ENCODE results near the gene HDAC3. TPM values are rescaled to one million over a fixed set of nuclear protein-coding genes. Genes with fewer than 3 reads are reported as not detected.

Gene HDAC3
- total RNA-seq, 1 donor from 2014 or later, result 56.0 TPM

DNA sequence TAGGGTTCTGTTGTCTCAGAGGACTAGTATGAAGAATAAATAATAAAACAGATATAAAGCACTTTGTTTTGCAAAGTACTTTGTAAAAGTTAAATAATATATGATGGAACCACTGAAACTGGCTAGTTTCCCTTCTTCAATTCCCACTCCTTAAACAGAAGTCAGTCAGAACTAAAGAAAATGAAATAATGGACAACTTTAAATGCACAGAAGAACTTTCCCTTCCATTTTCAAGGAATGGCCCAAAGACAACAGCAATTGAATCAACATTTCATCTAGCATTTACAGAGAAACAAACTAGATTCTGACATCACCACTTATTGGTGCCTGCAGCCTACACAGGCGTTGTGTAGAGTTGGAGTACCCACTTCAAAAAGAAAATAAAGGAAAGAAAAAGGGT, 34.0 kb downstream of the HDAC3 start:
- no peak for DNase-seq (ENCODE audit: low spot score)

DNA sequence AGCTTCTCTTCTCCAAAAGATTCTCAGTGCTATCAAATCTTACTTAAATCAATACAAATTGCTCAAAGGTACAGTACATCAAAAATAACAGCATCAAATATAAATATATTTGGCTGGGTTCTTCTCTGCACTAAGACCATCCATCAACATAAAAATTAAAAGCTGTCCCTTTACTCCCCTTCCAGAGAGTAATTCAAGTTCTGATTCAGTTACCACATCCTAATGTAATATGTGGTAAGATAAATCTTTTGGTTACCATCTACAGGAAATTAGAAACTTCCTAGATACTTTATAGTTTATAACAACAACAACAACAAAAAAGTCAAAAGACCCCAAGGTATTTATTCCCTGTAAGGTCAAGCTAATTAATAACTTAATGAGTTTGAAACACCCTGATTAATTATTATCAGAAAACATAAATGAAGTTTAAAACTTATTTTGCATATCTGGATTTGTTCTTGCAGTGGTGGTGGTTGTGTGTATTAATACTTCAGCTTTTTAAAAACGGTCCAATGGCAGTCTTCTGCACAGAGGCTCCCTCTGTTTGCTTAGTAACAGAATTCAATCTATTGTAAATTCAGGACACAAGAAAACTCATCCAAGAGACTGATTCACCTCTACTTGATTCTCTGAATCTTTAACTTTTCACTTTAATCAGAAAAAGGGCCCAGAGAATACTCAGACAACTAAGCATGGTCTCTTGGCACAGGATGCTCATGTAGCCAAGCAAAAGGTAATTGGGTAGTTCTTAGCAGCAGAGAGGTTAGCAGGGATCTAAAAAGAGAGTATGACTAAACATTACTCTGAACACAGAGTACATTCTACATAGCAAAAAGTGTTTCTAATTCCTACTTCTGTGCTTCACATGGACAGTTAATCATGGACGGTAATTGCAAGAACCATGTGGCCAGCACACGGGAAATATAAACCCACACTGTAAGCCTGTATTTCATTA, 38.0 kb downstream of the HDAC3 start:
- no peak for DNase-seq (ENCODE audit: low spot score)

DNA sequence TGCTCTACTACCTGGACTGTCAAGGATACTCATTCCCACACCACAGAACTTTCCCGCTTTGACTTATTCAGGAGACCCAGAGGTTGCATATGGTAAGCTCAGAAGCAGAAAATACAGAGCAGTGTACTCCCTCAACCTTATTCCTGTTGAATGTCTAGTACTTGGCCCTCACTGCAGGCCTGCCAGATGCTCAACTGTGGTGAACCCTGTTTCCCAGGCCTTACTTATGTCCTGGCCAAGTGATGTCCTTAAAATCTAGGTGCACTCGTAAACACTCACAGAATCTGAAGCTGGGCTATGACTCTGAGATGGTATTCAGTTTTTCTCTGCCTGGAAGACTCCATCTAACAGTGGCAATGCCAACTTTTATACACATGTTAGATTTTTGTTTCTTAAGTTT, 38.8 kb downstream of the HDAC3 start:
- DNase-seq (ENCODE audit: low spot score), result no peak

DNA sequence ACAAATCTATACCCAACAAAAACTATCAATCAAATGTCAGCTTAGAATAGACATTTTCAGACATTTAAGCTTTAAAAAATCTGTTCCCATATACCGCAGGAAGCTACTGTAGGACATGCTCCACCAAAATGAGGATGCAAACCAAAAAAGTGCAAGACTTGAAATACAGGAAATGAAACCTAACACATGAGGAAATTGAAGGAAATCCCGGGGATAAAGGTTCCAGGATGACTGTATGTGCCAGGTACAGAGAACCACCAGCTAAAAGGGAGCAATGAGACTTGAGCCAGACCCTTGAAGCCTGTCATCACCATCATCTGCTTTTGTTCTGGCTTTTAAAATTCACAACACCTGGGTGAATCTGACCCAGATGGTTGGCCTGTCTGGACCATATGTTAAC, 39.3 kb downstream of the HDAC3 start:
- no peak for DNase-seq (ENCODE audit: low spot score)

DNA sequence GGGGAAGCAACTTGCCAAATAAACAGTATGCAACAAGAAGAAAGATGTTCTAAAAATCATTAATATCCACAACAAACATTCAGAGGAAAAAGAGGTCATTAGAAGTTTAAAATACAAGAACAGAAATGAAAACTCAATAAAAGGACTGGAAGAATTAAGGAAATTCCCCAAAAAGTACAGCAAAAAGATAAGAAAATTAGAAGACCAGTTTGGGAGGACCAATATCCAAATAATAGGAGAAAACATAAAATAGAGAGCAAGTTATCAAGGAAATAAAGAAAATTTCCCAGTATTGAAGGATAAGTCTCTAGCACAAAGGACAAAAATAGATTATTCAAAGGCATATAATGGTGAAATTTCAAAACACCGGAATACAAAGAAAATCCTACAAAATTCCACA, 39.8 kb downstream of the HDAC3 start:
- no peak for DNase-seq (ENCODE audit: low spot score)

DNA sequence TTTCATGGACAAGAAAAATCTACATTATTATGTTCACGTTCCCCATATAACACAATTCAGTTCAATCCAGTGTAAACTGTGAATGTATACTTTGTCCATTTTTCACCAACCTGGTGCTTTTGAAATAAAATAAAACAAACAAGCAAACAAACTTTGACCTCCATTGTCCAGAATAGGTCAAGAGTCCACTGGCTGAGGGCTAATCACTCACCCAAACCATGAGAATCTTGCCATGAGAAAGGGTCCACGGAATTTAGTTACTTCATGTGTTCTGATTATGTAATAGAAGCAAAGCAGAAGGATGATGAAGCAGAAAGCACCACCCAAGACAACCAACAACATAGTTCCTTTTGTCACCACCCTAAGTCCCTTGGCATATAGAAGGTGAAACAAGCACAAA, 46.5 kb downstream of the HDAC3 start:
- DNase-seq (ENCODE audit: low spot score), result no peak

DNA sequence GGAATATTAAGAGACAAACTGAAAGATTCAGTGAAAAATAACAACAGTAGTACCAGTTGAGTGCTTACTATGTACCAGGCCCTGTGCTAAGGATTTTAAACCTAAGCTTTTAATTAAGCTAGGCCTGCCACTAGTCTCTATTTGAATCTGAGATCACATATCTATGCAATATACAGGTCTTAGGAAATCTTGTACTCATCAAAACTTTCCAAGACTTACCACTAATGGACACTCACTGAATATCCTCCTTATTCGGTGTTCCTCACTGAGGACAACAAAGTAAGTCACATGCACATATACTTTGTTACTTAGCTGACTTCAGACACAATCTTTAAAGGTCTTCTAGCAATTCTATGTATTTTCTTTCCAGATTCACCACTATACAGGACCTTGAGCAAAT, 50.4 kb downstream of the HDAC3 start:
- no peak for DNase-seq (ENCODE audit: low spot score)

DNA sequence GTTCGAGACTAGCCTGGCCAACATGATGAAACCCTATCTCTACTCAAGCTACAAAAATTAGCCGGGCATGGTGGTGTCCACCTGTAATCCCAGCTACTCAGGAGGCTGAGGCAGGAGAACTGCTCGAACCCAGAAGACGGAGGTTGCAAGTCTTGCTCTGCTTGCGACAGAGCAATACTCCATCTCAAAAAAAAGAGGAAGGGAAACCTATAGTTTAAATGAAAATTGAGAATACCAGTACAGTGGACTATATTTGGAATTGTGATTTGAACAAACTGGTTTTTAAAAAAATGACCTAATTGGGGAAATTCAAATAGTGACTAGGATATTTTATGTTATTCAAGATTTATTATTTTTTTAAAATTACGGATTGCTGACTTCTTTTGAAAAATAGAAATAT, 51.1 kb downstream of the HDAC3 start:
- DNase-seq (ENCODE audit: low spot score), result no peak

DNA sequence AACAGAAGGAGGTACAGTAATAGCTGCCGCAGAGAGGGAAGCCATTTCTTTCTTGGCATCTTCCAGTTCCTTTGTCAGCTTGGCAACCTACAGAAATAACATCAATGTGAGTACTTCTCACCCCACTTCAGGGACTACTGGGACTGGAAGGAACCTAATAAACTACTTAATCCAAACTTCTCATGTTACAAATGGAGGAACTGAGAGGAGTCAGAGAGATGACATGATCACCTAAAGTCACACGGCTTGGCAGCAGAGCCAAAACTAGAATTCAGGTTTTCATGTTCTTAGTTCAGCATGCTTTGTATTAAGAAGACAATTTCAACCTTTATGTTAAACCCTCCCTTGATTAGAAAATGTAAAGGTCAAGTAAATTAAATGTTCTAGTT, 62.5 kb downstream of the HDAC3 start:
- DNase-seq (ENCODE audit: low spot score), result no peak

DNA sequence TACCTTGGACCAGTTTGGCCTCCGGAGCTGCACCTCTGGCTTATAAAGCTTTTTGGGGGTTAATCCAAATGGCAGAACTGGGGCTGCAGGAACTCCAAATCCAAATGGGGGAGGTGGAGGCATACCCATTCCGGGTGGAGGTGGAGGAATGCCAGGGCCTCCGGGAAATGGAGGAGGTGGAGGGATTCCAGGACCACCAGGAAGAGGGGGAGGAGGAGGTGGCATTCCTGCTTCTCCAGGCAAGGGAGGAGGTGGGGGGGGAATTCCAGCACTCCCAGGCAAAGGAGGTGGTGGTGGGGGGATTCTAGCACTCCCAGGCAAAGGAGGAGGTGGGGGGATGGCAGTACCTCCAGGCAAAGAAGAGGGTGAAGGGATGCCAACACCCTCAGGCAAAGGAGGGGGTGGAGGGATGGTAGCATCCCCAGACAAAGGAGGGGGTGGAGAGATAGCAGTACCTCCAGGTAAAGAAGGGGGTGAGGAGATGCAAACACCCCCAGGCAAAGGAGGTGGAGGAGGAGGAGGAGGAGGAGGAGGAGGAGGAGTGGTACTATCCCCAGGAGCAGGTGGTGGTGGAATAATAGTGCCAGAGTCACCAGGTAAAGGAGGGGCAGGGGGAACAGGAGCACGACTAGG, 63.0 kb downstream of the HDAC3 start:
- no peak for DNase-seq (ENCODE audit: low spot score)

Other genes starting within 250 kb of the HDAC3 start
- 8.0 TPM for gene PCDHGB4, start 249.2 kb downstream of the HDAC3 start, total RNA-seq
- gene PCDHGA8, start 244.2 kb downstream of the HDAC3 start, total RNA-seq, result 3.3 TPM
- 12.1 TPM for gene PCDHGB5, start 238.9 kb downstream of the HDAC3 start, total RNA-seq
- 8.9 TPM for gene PCDHGA9, start 234.1 kb downstream of the HDAC3 start, total RNA-seq
- gene PCDHGB6, start 228.8 kb downstream of the HDAC3 start, total RNA-seq, result 8.2 TPM
- 7.4 TPM for gene PCDHGA10, start 223.9 kb downstream of the HDAC3 start, total RNA-seq
- 11.7 TPM for gene PCDHGB7, start 219.2 kb downstream of the HDAC3 start, total RNA-seq
- 5.1 TPM for gene PCDHGA11, start 215.8 kb downstream of the HDAC3 start, total RNA-seq
- gene PCDHGA12, start 206.3 kb downstream of the HDAC3 start, total RNA-seq, result 5.0 TPM
- 52.6 TPM for gene PCDHGC3, start 160.9 kb downstream of the HDAC3 start, total RNA-seq
- 3.6 TPM for gene PCDHGC4, start 151.8 kb downstream of the HDAC3 start, total RNA-seq
- gene PCDHGC5, start 147.8 kb downstream of the HDAC3 start, total RNA-seq, result 2.8 TPM
- gene DIAPH1, start 17.8 kb downstream of the HDAC3 start, total RNA-seq, result 86.5 TPM
- 4.4 TPM for gene RELL2, start 148 bp upstream of the HDAC3 start, total RNA-seq
- gene FCHSD1, start 14.6 kb upstream of the HDAC3 start, total RNA-seq, result 33.5 TPM
- gene ARAP3, start 45.4 kb upstream of the HDAC3 start, total RNA-seq, result 39.2 TPM
- 127 TPM for gene PCDH1, start 241.6 kb upstream of the HDAC3 start, total RNA-seq

Measured in ureter (tissue), 1 donor.